GM12878 (cell line): Measurements from ENCODE around the gene STK33.

ENCODE experiments used
- CBX5 ChIP-seq: sonication (generic); IDR thresholded peaks from 2 replicates; pipeline ENCODE4 v1.6.1; 2016; ENCODE audit warnings: low read depth, moderate library complexity, mild to moderate bottlenecking, inconsistent platforms
- CEBPB ChIP-seq, 2 experiments: fragments of 150-350 bp in 1 of 2; IDR thresholded peaks; 2 replicates each; pipeline ENCODE4 v1.6.1; 2012 to 2014; ENCODE audit warnings: low read depth in 2 of 2, low read length in 2 of 2, borderline replicate concordance in 1 of 2, inconsistent platforms in 1 of 2
- FOS ChIP-seq: IDR thresholded peaks from 3 replicates; pipeline ENCODE4 v1.6.1; 2011; ENCODE audit warnings: borderline replicate concordance; ENCODE audit not compliant: insufficient read length; ENCODE audit errors: extremely low read depth
- KAT2A ChIP-seq: conservative IDR thresholded peaks from 2 replicates; pipeline ENCODE4 v1.6.1; 2011; ENCODE audit warnings: low read depth, low read length; ENCODE audit not compliant: control insufficient read depth
- POLR2A ChIP-seq: IDR thresholded peaks from 2 replicates; pipeline ENCODE4 v1.6.1; 2011; ENCODE audit warnings: low read depth, mild to moderate bottlenecking, low read length
- POLR2AphosphoS2 ChIP-seq: IDR thresholded peaks from 2 replicates; pipeline ENCODE4 v1.6.1; 2011; ENCODE audit warnings: low read depth, mild to moderate bottlenecking, low read length, improper control_type of control experiment, moderate library complexity
- POLR2AphosphoS5 ChIP-seq: IDR thresholded peaks from 2 replicates; pipeline ENCODE4 v1.6.1; 2011; ENCODE audit warnings: mild to moderate bottlenecking, low read length, inconsistent platforms
- RAD21 ChIP-seq: IDR thresholded peaks from 2 replicates; pipeline ENCODE4 v1.6.1; 2011; ENCODE audit warnings: mild to moderate bottlenecking, low read depth, low read length, moderate library complexity; ENCODE audit not compliant: insufficient read depth
- REST ChIP-seq: IDR thresholded peaks from 2 replicates; pipeline ENCODE4 v1.6.1; 2012; ENCODE audit warnings: mild to moderate bottlenecking, low read depth, low read length
- RFX5 ChIP-seq: IDR thresholded peaks from 2 replicates; pipeline ENCODE4 v1.6.1; 2011; ENCODE audit warnings: low read depth, low read length, improper control_type of control experiment
- TARDBP ChIP-seq: IDR thresholded peaks from 2 replicates; pipeline ENCODE4 v1.6.1; 2016; ENCODE audit warnings: borderline replicate concordance
- YY1 ChIP-seq: IDR thresholded peaks from 2 replicates; pipeline ENCODE4 v1.6.1; 2011; ENCODE audit warnings: low read depth, mild to moderate bottlenecking, low read length

GRCh38 chr11:8527939-8528338 lies 66.1 kb downstream of the STK33 start:
- TF ChIP-seq POLR2AphosphoS5 (no peak), CBX5 (no peak), POLR2AphosphoS2 (no peak), KAT2A (no peak), REST (no peak), YY1 (no peak), POLR2A (no peak), CEBPB (IDR thresholded peaks at IDR 0.05; ENCODE audit: borderline replicate concordance in 1 of 2, low read depth in 2 of 2, low read length in 2 of 2) (no peak), RAD21 (no peak), FOS (no peak), TARDBP (no peak), RFX5 (no peak)
